HepG2 (cell line): ENCODE results near the gene CCDC86. TPM values are rescaled to one million over a fixed set of nuclear protein-coding genes. Genes with fewer than 3 reads are reported as not detected.

Experiments used
- ATAC-seq: fragments of 200-7000 bp; cut with Tn5 transposase; 3 replicates; pipeline ENCODE4 v1.9.1; 2020; ENCODE audit warnings: mild to moderate bottlenecking, moderate library complexity
- BruUV-seq: library from RNA; stranded (reverse); fragments of 400-500 nt; replicated peaks from 2 replicates; lab custom pipeline; 2021; lab: Mats Ljungman, UMichigan
- CTCF ChIA-PET: fragments of 300-600 bp; formaldehyde crosslinking; extraction: SDS; loops from one replicate; lab custom pipeline; 2021; ENCODE audit warnings: low total read pairs, inconsistent platforms, low intra/inter-chr PET ratio; lab: Yijun Ruan, JAX
- POLR2A ChIA-PET: fragments of 350-600 bp; sonication (Branson Sonifier 250); formaldehyde crosslinking; loops from one replicate; lab custom pipeline; 2020; ENCODE audit warnings: antibody characterized with exemption, inconsistent platforms; lab: Yijun Ruan, JAX
- DNase-seq: peaks from one replicate; pipeline ENCODE4 v3.0.0-alpha.2; 2015; ENCODE audit warnings: low spot score
- FAIRE-seq: peaks from 3 replicates; lab custom pipeline; 2011; peaks lifted over from hg19 to GRCh38; lab: Jason Lieb, UNC
- H2AFZ ChIP-seq: one replicate; pipeline ENCODE4 v1.6.1; 2011; ENCODE audit warnings: low read length, inconsistent platforms
- H3K27ac ChIP-seq: fragments of 300-600 bp; 3 replicates; pipeline ENCODE4 v1.8.0; 2011; ENCODE audit warnings: mixed run types, mild to moderate bottlenecking, mixed read lengths, low read length, inconsistent platforms; ENCODE audit not compliant: insufficient read depth; ENCODE audit errors: extremely low read length
- H3K27me3 ChIP-seq, 2 experiments: fragments of 200-600 bp in 1 of 2; 2 replicates in 1 of 2; 3 replicates in 1 of 2; pipeline versions ENCODE4 v1.6.0 to v1.8.0; 2011; ENCODE audit warnings: low read length in 2 of 2, mild to moderate bottlenecking in 2 of 2, moderate library complexity in 2 of 2, inconsistent platforms in 1 of 2; ENCODE audit not compliant: insufficient read depth in 2 of 2, control insufficient read depth in 1 of 2
- H3K36me3 ChIP-seq, 2 experiments: fragments of 200-600 bp in 1 of 2; replicated peaks in 1 of 2; 2 replicates in 1 of 2; 3 replicates in 1 of 2; pipeline versions ENCODE4 v1.5.1 to v1.8.0; 2011; ENCODE audit warnings: low read length in 2 of 2, inconsistent platforms in 1 of 2; ENCODE audit not compliant: insufficient read depth in 2 of 2, control insufficient read depth in 1 of 2
- H3K4me1 ChIP-seq: 2 replicates; pipeline ENCODE4 v1.5.1; 2012; ENCODE audit warnings: low read length, inconsistent platforms; ENCODE audit not compliant: insufficient read depth
- H3K4me2 ChIP-seq: 2 replicates; pipeline ENCODE4 v1.6.0; 2011; ENCODE audit warnings: low read depth, low read length, inconsistent platforms
- H3K4me3 ChIP-seq, 3 experiments: fragments of 200-600 bp in 1 of 3; sonication (generic), shearing (Covaris generic) in 1 of 3; replicated peaks in 1 of 3; 2 replicates each; pipeline ENCODE4 v1.5.1; 2011 to 2016; ENCODE audit warnings: low read length in 3 of 3, inconsistent platforms in 2 of 3, low read depth in 2 of 3, mild to moderate bottlenecking in 2 of 3, control low read depth in 1 of 3, mixed read lengths in 1 of 3; ENCODE audit not compliant: insufficient read depth in 1 of 3
- H3K79me2 ChIP-seq: one replicate; pipeline ENCODE4 v1.6.1; 2011; ENCODE audit warnings: low read length, inconsistent platforms; ENCODE audit not compliant: insufficient read depth
- H3K9ac ChIP-seq: 2 replicates; pipeline ENCODE4 v1.6.0; 2011; ENCODE audit warnings: mild to moderate bottlenecking, low read depth, low read length, inconsistent platforms; ENCODE audit not compliant: insufficient read depth
- H3K9me3 ChIP-seq: 2 replicates; pipeline ENCODE4 v1.5.1; 2012; ENCODE audit warnings: mild to moderate bottlenecking, low read length
- H4K20me1 ChIP-seq: 2 replicates; pipeline ENCODE4 v1.6.0; 2011; ENCODE audit warnings: inconsistent platforms, mild to moderate bottlenecking, low read length, moderate library complexity; ENCODE audit not compliant: insufficient read depth
- DMAP1 ChIP-seq: IDR thresholded peaks from 2 replicates; pipeline ENCODE4 v1.6.1; 2016
- ETV6 ChIP-seq: sonication (generic); formaldehyde crosslinking; conservative IDR thresholded peaks from 2 replicates; pipeline ENCODE4 v1.4.0; 2020; ENCODE audit warnings: missing genetic modification reagents
- NBN ChIP-seq: fragments of 450-650 bp; conservative IDR thresholded peaks from 2 replicates; pipeline ENCODE4 v1.6.1; 2017
- SOX13 ChIP-seq, 3 experiments: fragments of 450-650 bp in 1 of 3; sonication (generic) in 1 of 3; formaldehyde crosslinking in 1 of 3; IDR thresholded peaks in 2 of 3; conservative IDR thresholded peaks in 1 of 3; 2 replicates each; pipeline versions ENCODE4 v1.5.0 to v1.6.1; 2016 to 2020; ENCODE audit warnings: antibody characterized with exemption in 1 of 3, mild to moderate bottlenecking in 1 of 3, missing compliant biosample characterization in 1 of 3, missing genetic modification reagents in 1 of 3, moderate library complexity in 1 of 3
- ZNF878 ChIP-seq: sonication (generic); formaldehyde crosslinking; IDR thresholded peaks from 2 replicates; pipeline ENCODE4 v1.8.1; 2023; ENCODE audit warnings: mild to moderate bottlenecking, missing genetic modification reagents, moderate library complexity
- WGBS: methylation state at CpG from one replicate; pipeline ENCODE4 v1.1.6; 2017; ENCODE audit warnings: low lambda C conversion rate; 5-methylcytosine and 5-hydroxymethylcytosine counted together
- in situ Hi-C: cut with HindIII; loops from 2 replicates; pipeline ENCODE4 v1.10.0; 2017; ENCODE audit warnings: low pct_unique_long_range_greater_than_20kb; ENCODE audit not compliant: extremely low pct_ligation_motif_present
- intact Hi-C: fragments of 100-400 bp; cut with micrococcal nuclease; formaldehyde crosslinking; loops from one replicate; pipeline ENCODE4 v1.10.0; 2022; ENCODE audit not compliant: unreplicated experiment
- polyA plus RNA-seq, 8 experiments: library from polyadenylated mRNA; depleted of rRNA in 3 of 8; stranded (reverse) in 7 of 8; unstranded in 1 of 8; fragments of >200 nt; fragmentation: Illumina TruSeq in 4 of 8; extraction: Trizol in 4 of 8; gene quantifications; 2 replicates each; pipeline versions ENCODE4 v1.2.1 to v1.2.3, GENCODE V29; 2011 to 2016; ENCODE audit warnings: low read depth in 4 of 8, missing spikeins in 1 of 8, mixed read lengths in 1 of 8; ENCODE audit not compliant: insufficient read depth in 1 of 8
- total RNA-seq, 5 experiments: library from RNA; depleted of rRNA; stranded (reverse); fragments of >200 nt; fragmentation: Illumina TruSeq; extraction: Trizol; gene quantifications; 2 replicates each; pipeline ENCODE4 v1.2.3, GENCODE V29; 2016; ENCODE audit warnings: low read depth in 1 of 5
- TF ChIP-seq, protein P1 (sequence below): sonication (generic); formaldehyde crosslinking; IDR thresholded peaks from 2 replicates; pipeline ENCODE4 v1.8.1; 2023; ENCODE audit warnings: mild to moderate bottlenecking, moderate library complexity, missing genetic modification reagents

The CCDC86 gene
- total and polyA plus RNA-seq, 2 of the 13 experiments (the other 11 are each of a cell fraction or from before 2014, with no cell fraction given), result 33.8 to 37.6 TPM

DNA sequence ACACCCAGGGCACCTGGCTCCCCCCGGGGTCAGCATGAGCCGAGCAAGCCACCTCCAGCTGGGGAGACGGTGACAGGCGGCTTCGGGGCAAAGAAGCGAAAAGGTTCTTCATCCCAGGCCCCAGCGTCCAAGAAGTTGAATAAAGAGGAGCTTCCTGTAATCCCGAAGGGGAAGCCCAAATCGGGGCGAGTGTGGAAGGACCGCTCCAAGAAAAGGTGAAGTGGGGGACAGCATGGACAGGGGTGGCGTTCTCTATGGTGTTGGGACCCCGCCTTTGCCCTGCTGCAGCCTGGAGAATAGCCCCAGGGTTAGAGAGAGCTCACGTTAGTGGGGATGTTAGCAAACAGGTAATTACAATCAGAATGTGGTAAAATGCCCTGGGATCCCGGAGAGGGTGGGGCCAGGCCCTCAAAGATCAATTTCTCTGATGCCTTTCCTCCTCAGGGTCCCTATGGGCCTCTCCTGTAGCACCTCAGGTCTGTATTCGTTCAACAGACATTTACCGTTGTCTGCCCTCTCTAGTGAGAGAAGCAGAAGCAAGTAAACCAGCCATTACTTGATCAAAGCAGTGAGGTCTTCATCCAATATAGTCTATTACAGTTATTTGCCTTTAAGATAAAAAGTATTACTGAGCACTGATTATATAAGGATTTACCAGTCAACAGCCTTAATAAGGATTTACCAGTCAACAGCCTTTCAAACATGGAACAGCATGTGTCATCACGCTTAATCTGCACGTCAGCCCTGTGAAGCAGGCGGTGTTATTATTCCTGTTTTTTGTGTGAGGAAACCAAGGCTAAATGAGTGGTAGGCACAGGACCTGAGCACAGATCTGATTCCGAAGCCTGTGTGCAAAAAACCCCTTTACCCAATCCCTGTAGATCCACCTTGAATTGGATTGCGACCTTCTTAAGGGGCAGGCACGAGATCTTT, 1.0 kb downstream of the CCDC86 start:
- peak overlapping the region; percentile 86 for H3K9ac ChIP-seq
- peak overlapping the region; percentile 86 for H3K4me2 ChIP-seq
- peaks cover 41% of the 10 kb centered on the region for H3K4me1 ChIP-seq
- intact Hi-C loops, result no loop called here
- H3K9me3 ChIP-seq, result no peaks in the 10 kb centered on the region
- no peaks in the 10 kb centered on the region; a peak in 1 of 5 replicates for H3K27me3 ChIP-seq
- BruUV-seq, result no TSS peak
- peaks cover 13% of the 10 kb centered on the region; the same call in 1 of the 2 replicates for H4K20me1 ChIP-seq
- peaks cover 50% of the 10 kb centered on the region for H3K79me2 ChIP-seq
- no peak for FAIRE-seq
- POLR2A ChIA-PET, result interaction anchor here (1.0 to 1.2 kb wide), 3 partner anchors 12 to 38 kb away, joined by 3 to 4 read pairs (median 4); partner anchors contain the start of gene PTGDR2
- H3K36me3 ChIP-seq, result peaks cover 8 to 12% of the 10 kb centered on the region in 2 experiments
- ATAC-seq, result no peak
- peak overlapping the region; percentile 80 to 97 (median 88) for H3K4me3 ChIP-seq
- 8% methylated on average over 23 of the region's 23 CpGs for whole genome bisulfite sequencing
- H3K27ac ChIP-seq, result peak overlapping the region; percentile 68
- TF ChIP-seq SOX13 (IDR thresholded peaks at IDR 0.05) (no peak), SOX13 (CRISPR knock-in tag; conservative IDR thresholded peaks at IDR 0.05 in 1 of 2, IDR thresholded peaks at IDR 0.05 in 1 of 2) (no peak), DMAP1 (CRISPR knock-in tag) (0 out of 2 replicates have a peak, but pooled peaks have one; percentile 19), ETV6 (CRISPR knock-in tag) (no peak), ZNF878 (CRISPR knock-in tag) (peak; percentile 31; the same call in 1 of the 2 replicates), NBN (no peak)
- TF ChIP-seq, protein P1, sequence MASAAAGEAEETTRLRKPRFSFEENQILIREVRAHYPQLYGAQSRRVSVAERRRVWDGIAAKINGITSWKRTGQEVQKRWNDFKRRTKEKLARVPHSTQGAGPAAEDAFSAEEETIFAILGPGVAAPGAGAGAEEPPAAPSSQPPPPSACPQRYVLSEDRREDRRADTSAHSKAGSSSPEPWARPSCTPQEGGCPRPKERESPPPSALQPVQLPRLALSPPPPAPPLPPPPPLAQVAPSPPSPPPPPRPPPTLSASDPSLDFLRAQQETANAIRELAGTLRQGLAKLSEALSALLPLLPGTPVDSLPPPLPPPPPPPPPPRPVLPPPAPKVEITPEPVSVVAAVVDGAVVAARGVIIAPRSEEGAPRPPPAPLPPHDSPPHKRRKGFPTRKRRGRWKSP, result 0 out of 2 replicates have a peak, but pooled peaks have one; percentile 12
- TF ChIP-seq, all 625 proteins: peak for 3
- no peak for DNase-seq
- no peak overlapping the region for H2AFZ ChIP-seq
- in situ Hi-C loops, result no loop called here
- CTCF ChIA-PET, result no interaction called here
